AG09319 (cell line): ENCODE results near the gene ESPNL.

Source experiments
- DNase-seq: peaks from one replicate; pipeline ENCODE4 v3.0.0-alpha.2; 2010; ENCODE audit warnings: low read depth; ENCODE audit errors: extremely low read depth
- TF ChIP-seq, protein P1 (sequence below): IDR thresholded peaks from 2 replicates; pipeline ENCODE4 v1.5.1; 2011; ENCODE audit warnings: low read depth, mild to moderate bottlenecking, inconsistent platforms, low read length, moderate library complexity

Gene ESPNL

DNA sequence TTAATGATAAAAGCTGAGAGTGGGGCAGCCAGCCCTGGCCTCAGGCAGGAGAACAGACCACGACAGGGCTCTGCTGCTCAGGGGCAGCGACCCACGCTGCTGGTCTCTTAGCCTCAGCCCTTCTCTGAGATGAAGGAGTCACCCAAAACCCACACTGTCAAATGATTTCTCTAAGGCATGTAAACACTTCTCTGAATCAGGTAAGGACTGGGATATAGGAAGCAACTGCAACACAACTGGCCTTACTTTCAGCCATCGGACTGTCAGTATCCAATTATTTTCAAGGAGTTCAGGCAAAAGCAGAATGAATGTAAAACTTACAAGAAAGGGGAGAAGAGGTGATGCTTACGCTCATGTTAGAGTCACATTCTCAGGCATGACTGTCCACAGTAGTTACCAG, 80.4 kb downstream of the ESPNL start:
- no peak for DNase-seq
- TF ChIP-seq, protein P1, sequence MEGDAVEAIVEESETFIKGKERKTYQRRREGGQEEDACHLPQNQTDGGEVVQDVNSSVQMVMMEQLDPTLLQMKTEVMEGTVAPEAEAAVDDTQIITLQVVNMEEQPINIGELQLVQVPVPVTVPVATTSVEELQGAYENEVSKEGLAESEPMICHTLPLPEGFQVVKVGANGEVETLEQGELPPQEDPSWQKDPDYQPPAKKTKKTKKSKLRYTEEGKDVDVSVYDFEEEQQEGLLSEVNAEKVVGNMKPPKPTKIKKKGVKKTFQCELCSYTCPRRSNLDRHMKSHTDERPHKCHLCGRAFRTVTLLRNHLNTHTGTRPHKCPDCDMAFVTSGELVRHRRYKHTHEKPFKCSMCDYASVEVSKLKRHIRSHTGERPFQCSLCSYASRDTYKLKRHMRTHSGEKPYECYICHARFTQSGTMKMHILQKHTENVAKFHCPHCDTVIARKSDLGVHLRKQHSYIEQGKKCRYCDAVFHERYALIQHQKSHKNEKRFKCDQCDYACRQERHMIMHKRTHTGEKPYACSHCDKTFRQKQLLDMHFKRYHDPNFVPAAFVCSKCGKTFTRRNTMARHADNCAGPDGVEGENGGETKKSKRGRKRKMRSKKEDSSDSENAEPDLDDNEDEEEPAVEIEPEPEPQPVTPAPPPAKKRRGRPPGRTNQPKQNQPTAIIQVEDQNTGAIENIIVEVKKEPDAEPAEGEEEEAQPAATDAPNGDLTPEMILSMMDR = no peak

DNA sequence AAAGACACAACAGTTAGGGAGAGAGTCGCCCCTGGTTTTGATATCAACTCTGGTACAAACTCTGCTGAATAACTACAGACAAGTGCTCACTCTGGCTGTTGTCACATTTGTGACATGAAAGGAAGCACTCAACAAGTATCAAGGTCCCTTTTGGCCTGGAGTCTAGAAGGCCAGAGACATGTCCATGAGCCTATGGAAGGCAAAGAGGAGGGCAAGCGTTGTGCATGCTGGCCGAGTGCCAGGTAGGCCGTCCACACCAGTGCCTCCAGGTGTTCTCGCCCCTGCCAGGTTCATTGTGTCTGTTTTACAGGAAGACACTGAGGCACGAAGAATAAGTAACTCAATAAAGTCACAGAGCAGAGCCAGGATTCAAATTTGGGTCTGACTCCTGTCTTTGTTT, 82.2 kb downstream of the ESPNL start:
- no peak for DNase-seq
- TF ChIP-seq, protein P1 = no peak
